ELF-1 (cell line): ENCODE results near the gene TBC1D1.
A peak's percentile ranks its signal among the peaks of the same experiment; 100 is the strongest.
"Not testable (repeated sequence)": the region's sequence is repeated elsewhere in the genome, so short reads cannot be mapped to it uniquely, and the experiment has no call there.

Source experiments
- DNase-seq: peaks from one replicate; pipeline ENCODE4 v3.0.0-alpha.2; 2016; ENCODE audit warnings: low read depth, low spot score

Gene TBC1D1

DNA sequence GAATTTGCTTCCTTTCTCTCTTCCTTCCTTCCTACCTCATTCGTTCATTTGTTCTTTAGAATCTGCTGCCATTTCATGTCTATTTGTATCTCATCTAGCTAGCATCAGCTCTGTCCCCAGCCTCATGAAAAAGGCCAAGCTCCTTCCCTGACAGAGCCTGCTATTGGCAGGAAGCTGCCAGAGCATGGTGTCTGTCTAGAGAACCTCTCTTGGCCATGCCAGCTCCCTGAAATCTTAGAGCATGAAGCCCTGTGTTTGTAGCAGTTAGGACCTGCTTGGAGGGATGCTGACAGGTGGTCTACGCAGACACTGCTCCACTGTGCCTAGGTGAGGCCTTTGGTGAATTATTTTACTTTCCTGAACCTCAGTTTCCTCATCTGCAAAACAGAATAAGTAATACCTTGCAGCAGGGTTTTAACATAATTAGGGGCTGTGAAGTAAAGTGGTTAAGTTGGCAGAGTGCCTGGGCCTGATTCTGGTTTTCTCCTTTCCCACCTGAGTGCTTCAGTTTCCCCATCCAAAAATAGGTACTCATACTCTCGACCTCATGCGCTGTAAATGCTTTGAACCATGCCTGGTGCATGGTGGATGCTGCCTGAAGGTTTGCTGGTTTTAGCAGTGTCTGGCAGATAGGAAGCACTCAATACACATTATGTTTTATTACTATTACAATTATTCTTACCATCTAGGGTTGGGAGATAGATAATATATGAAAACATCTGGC is 74.0 kb downstream of the TBC1D1 start:
- DNase-seq = no peak

DNA sequence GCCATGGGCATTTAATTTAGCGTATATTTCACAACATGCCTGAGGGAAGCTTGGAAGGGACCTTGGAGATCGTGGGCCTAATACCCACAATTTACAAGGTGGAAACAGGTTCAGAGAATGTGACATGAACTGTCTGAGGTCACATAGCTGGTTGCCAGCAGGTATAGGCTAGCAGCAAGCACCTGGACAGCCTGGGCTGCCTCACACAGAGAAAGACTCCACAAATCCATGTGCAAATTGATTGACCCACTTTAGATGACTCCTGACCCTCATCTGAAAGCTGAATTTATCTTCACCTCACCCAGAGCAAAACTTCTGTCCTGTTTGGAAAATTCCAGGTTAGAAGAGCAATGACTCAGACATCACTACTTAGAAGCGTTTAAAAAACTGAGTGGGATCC is 75.2 kb downstream of the TBC1D1 start:
- no peak for DNase-seq

DNA sequence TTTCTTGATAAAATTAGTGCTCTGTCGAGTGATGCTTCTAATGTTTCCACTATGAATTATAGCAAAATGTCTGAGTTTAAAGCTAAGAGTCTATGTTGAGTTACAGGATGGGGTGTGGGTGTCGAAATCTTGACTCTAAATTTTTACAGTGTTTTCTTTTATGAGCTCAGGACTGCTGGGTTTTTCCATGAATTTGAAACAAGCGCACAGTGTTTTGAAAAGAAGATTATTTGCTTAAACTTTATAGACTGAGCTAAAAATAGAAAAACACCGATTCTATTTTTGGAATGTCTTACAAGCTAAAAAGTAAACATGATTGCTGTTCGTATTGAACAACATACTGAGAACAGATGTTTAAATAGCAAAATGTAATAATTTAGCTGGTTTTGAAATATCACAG is 76.9 kb downstream of the TBC1D1 start:
- DNase-seq = no peak

- DNase-seq = no peak
These were observed 77.9 kb downstream of the TBC1D1 start for GRCh38 chr4:37968747-37969146.

DNA sequence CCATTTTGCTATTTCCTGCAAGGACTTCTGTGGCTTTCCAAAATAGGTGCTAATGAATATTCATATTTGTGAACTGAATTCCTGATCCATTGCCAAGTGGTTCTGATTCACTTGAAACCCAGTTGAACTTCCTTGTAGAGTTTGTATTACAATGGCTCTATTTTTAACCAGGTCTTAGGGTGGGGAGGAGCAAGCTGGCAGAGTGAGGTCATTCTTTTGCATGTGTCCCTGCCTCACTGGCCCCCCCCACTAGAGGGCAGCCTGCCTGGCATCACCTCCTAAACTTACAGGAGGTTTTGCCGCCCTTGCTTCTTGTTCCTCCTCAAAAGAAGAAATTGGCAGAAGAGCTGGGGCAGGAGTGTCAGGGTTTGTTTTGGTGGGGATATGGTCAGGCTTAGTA is 79.8 kb downstream of the TBC1D1 start:
- DNase-seq = peak; percentile 64

DNA sequence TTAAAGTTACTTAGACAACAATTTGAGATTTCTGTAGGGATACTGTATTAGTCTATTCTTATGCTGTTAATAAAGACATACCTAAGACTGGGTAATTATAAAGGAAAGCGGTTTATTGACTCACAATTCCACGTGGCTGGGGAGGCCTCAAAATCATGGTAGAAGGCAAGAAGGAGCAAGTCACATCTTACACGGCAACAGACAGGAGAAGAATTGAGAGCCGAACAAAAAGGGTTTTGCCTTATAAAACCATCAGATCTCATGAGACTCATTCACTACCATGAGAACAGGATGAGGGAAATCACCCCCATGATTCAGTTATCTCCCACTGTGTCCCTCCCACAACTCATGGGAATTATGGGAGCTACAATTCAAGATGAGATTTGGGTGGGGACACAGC is 80.3 kb downstream of the TBC1D1 start:
- DNase-seq = no peak

DNA sequence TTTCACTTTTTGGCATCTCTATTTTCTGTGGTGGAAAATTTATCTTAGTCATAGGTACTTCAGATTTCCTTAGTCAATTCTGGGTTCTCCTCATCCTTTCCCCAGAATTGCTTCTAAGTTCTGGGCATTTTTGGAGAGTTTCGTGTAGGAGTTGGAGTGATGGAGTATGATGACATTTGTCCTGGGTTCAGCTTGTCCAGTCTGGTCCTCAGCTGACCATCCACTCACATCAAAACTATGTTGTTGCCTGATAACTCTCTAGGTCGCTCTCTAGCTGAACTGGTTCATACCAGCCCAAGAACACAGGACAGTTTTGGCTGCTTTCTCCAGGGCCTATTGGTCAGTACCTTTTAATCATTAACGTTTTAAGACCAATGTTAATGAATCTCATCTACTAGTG is 82.6 kb downstream of the TBC1D1 start:
- no peak for DNase-seq

GRCh38 chr4:37975321-37975822 is 84.5 kb downstream of the TBC1D1 start:
- DNase-seq = not testable (repeated sequence)

- DNase-seq = no peak
These were observed 85.6 kb downstream of the TBC1D1 start for GRCh38 chr4:37976507-37976906.

- DNase-seq = peak; percentile 81
These were observed 86.1 kb downstream of the TBC1D1 start for GRCh38 chr4:37976991-37977470.

- peak; percentile 59 for DNase-seq
These were observed 86.8 kb downstream of the TBC1D1 start for GRCh38 chr4:37977471-37978247.

GRCh38 chr4:37978248-37978924 is 87.5 kb downstream of the TBC1D1 start:
- no peak for DNase-seq

DNA sequence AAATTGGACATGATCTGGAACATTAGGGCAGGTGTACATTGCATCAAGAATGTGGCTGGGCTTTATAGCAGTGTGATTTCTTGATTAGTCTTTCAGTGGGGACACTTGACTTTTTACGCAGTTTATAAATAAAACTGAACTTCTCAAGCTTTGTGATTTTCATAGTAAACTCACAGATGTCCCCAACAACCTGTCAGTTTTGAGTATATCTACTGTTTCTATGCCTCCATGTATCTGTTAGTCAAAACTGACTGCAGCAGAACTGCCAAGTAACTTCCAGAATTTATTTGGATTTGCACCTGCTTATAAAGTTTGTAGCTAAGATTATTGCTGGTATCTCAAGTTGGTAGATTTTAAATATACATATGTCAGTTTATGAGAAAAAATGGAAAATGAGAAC is 89.4 kb downstream of the TBC1D1 start:
- no peak for DNase-seq

DNA sequence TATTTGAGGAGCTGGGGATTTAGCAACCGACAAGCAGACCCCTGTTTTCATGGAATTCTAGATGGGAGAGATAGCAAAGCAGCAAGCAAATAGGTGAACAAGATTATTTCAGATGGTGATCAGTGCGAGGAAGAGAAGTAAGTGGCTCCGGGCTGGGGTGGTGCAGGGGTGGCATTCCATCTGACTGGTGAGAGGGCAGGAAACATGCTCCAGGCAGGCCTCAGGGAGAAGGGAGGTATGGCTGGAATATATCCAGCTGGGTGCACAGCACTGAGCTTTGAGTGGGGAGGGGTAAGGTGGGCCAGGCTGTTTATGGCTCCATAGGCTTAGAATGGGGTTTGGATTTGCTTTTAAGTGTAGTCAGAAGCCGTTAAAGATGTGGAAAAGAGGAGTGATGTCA is 90.5 kb downstream of the TBC1D1 start:
- DNase-seq = peak; percentile 83

GRCh38 chr4:37981844-37982720 is 91.2 kb downstream of the TBC1D1 start:
- DNase-seq = no peak

DNA sequence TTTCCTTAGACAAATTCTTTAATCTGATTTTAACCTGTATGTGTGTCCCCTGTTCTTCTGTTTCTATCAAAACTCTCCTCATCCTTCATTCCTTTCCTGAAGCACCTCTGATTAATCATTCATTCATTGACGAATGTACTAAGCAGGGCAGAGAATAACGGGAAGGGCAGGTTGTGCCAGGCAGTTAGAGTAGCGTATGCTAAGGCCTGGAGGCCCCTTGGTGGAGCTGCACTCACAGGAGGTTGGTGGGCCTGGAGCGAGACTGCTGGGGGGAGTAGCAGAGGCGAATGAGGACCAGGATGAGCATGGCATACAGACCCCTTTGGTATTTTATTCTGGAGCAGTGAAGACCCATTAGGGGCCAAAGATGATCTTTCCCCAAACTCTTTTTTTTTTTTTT is 91.9 kb downstream of the TBC1D1 start:
- no peak for DNase-seq

DNA sequence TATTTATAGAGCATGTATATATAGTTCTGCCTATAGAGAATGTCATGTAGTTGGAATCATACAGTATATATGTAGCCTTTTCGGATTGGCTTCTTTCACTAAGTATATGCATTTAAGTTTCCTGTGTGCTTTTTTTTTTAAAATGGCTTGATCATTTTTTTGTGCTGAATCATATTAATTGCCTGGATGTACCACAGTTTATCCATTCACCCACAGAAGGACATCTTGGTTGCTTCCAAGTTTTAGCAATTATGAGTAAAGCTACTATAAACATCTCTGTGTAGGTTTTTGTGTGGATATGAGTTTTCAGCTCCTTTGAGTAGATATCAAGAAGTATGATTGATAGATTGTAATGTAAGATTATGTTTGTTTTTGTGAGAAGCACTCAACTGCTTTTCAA is 93.1 kb downstream of the TBC1D1 start:
- no peak for DNase-seq

GRCh38 chr4:37985730-37986275 is 94.9 kb downstream of the TBC1D1 start:
- no peak for DNase-seq

GRCh38 chr4:37988670-37989069 is 97.8 kb downstream of the TBC1D1 start:
- peak; percentile 89 for DNase-seq

DNA sequence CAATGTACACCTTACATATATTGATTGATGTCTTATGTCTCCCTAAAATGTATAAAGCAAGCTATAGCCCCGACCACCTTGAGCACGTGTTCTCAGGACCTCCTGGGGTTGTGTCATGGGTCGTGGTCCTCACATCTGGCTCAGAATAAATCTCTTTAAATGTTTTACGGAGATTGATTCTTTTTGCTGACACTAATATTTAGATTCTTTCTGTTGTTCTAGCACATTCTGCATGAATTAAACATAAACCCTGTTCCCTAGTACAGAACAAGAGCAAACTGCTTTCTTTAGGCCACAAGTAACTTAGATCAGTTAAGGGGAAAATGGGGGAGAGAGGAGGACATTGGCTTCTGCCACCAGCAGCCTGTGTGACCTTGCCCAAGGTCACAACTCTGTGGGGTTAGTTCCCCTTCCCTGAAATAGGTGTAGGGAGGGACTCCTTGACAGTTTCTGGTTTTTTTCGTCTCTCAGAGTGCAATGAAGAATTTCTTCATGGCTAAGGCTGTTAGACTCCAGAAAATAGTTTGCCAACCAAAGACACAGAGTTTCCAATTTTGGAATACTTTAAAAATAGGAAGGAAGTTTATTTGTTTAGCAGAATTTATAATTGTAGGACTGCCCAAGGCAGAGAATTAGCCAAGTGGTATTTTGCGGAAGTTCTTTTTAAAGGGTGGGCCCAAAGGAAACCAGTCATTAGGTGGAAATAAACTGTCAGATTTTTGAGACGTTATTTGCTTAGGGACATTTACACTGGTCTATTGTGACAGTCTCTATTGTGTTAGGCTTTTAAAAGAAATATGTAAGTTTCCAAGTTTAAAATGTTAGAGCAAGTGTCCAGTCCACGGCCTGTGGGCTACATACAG is 98.7 kb downstream of the TBC1D1 start:
- no peak for DNase-seq
